HG03060 (cell line): ENCODE measurements around the gene PRG3.

Experiments
- ATAC-seq: cut with Tn5 transposase; IDR thresholded peaks from one replicate; pipeline ENCODE4 v1.9.1; 2021; ENCODE audit warnings: low read depth, moderate number of reproducible peaks; ENCODE audit not compliant: unreplicated experiment

Gene PRG3

GRCh38 chr11:57380975-57381374 is at the start of gene PRG3:
PRG3 (minus strand) TSS chr11:57381150; CDS start chr11:57380708, 442 bp downstream.
- ATAC-seq = no peak

DNA sequence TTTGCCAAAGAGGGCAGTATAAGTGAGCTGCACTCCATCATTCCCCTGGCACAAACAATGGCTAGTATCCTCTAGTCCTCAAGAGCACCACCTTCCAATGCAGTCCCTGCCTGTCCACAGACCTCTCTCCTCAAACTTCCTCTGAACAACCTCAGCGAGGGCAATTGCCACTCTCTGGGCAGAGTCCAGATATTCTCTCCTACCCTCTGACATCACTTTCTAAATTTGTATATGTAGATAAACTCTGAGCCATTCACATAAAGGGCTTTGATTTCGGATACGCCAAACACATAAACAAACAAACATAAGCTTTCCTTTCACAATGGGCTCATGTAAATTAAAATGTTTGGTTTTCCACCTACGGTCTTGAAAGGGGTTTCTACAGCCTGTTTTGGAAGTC is 49.0 kb upstream of the PRG3 start:
- no peak for ATAC-seq

GRCh38 chr11:57428643-57429042 is 47.7 kb upstream of the PRG3 start:
- ATAC-seq = no peak

- ATAC-seq = no peak
These were observed 46.8 kb upstream of the PRG3 start for GRCh38 chr11:57427727-57428082.

DNA sequence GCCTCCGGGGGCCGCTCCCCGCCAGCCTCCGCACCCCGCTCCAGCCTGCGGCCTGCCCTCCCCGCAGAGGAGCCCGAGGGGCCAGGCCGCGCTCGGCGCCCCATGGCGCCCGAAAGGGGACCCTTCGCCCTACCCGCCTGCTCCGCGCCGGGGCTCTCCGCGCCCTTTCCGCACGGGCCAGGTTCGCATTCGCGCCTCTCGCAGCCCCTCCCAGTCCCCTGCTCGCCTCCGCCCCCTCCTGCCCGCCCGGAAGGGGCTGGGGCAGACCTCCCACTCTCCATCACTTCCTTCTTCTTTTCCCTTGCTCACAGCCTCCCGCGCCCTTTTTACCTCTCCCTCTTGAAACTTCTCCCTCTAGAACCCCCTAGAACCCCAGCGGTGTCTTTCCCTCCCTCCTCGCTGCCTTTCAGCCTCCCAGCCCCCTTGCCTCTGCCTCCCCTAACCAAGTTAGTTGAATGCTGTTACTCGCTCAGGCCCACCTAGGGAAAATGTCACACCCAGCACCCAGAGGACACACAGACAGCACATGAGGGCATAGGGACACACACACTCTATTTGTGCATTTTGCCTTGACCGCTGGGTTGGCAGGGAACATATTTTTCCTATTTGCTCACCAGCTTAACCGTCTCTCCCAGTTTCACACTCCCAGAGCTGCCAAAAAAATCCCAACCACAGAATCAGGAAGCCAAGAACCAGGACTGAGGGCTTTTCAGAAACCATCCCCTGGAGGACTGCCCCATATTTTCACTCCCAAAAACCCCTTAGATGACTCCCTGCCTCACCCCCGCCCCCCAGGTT is 46.2 kb upstream of the PRG3 start, which contains the start of gene SLC43A3:
SLC43A3 (minus strand) TSS at position 193 of the 798 bp plus-strand sequence. CDS start 949 bp downstream, outside the sequence.
- peak; percentile 20 for ATAC-seq

DNA sequence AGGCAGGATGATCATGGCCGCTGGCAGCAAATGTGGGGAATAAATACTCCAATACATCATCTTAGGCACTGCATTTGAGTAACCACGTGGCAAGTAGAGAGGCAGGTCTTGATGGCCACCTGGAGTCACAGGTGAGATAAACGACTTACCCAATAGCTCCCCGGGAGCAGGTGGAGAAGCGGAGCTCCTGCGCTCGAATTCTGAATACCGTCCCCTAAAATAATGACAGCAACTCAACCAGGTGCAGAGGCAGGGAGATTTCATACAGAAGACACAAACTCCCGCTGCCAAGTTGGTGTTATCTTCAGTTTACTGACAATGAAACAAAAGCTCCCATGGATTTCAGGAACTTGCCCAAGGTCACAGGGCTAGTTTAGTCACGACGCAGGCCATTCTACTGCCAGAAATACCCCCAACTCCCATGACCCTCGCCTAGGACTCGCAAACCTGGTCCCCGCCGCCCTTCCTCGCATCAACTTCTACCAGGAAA is 45.5 kb upstream of the PRG3 start:
- ATAC-seq = no peak

DNA sequence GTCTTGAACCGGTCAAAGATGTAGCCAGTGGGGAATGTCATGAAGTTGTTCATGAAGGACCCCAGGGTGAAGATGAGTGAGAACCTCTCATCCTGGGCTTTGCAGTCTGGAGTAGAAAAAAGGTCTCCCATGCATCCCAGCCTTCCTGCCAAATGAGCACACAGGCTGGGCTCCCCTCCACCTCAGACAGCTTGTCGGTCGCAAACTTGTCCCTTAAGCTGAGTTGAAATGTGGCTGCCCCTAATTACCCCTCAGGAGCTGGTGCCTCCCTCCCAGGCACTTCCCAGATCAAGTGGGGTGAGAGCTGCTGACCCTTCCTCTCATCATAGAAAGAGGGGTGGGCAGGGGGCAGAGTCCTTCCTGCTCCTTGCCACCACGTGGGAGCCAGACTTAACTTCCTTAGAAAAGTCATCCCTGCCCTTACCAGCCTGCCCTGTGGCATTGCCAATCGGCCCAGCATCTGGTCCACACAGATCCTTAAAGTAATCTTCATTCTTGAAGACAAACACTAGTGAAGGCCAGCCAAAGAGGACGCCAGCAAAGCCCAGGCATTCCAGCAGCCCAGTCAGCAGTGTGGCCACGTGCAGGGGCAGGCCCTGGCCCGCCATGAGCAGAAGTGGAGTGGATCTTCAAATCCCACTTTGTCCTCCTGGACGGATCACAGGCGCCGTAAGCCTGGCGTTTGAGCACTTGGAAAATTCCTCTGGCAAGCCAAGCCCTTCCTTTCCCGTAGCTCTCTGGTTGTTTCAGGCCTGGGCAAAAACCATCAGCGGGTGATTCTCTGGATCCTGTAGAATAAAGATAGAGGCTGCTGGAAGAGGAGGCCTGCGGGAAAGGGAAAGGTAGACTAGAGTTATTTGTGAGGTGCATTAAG is 44.9 kb upstream of the PRG3 start:
- ATAC-seq = no peak

- peak; percentile 97 for ATAC-seq
These were observed 44.0 kb upstream of the PRG3 start for GRCh38 chr11:57424792-57425564.

GRCh38 chr11:57424137-57424791 is 43.3 kb upstream of the PRG3 start:
- no peak for ATAC-seq

DNA sequence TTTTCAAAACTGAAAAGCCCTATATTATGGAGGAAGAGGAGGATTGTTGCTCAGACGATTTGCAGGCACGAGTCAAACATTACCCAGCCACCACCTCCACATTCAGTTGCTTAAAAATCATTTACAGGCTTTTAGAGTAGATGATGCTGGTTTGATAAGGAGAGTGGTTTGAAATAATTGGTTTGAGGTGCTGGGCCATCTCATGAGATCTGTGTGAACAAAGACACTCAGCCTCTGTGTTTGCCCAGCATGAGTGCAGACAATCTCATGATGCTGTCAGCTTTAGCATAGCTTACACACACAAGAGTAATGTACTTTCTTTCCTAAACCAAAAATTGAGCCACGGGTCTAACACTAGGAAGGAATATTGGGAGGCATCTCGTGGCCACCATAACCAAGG is 41.7 kb upstream of the PRG3 start:
- no peak for ATAC-seq

DNA sequence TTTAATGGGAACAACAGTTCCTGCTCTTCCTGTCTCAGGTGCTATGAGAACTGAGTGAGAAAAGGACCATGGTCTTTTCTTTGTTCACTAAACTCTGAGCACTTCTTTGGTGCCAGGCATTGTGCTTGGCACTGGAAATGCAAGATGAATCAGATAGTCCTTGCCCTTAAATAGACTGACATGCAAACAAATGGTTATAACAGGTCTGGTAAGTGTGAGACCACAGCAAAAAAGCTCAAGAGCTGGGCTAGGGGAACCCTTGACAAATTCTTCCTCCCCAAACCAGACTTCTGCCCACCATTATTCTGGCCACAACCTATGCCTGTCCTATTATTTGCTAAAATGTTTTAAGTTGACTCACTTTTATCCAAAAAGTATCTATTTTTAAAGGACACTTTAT is 40.9 kb upstream of the PRG3 start:
- no peak for ATAC-seq

- no peak for ATAC-seq
These were observed 40.1 kb upstream of the PRG3 start for GRCh38 chr11:57421066-57421465.

DNA sequence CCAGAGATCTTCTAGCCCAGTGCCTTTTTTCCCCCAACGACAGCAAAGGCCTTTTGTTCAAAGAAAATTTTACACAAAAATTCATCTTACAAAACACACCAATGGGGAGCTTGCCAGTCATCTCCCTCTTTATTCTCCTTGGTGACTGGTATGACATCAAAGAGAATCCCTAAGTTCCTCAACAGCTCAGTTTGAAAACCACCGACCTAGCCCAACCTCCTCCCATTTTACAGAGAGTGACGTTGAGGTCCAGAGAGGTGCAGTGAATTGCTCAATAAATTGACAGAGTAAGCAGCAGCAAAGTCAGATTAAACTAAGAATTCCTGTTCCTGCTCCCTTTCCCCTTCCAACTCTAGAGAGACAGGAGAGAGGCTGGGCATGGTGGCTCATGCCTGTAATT is 38.2 kb upstream of the PRG3 start:
- no peak for ATAC-seq

- no peak for ATAC-seq
These were observed 37.2 kb upstream of the PRG3 start for GRCh38 chr11:57418131-57418530.

DNA sequence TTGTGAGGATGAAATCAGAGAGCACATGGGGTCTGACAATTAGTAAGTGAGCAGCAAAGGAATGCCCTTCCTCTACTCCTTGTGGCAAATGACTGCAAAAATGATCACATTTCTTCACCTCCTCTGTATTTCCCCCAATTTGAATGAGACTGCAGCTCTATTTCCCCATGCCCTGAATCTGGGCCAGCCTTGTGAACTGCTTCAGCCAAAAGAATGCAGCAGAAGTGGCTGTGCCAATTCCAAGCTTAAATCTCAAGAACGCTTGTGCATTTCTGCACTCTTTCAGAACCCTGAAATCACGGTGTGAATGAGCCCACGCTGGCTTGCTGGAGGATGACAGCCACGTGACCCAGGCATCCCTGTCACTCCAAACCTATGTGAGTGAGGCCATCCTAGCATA is 36.1 kb upstream of the PRG3 start:
- no peak for ATAC-seq

DNA sequence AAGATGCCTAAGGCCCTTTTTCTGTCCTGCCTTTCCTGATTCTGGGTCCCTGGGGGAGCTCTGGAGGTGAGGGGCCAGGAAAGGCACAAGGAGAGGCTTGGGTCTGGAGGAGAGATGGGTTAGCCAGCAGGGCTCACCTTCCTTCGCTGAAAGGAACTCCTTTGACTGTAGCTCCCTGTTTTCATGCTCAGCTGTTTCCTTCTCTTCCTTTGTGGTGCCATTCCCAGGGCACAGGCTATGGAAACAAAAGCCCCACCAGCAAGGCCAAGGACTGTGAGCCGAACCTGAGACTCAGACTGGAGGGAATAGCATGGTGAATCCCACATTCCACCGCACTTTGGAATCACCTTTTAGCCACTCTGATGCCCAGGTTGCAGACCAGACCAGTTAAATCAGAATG is 35.5 kb upstream of the PRG3 start:
- ATAC-seq = no peak

GRCh38 chr11:57414612-57415212 is 33.8 kb upstream of the PRG3 start:
- no peak for ATAC-seq

DNA sequence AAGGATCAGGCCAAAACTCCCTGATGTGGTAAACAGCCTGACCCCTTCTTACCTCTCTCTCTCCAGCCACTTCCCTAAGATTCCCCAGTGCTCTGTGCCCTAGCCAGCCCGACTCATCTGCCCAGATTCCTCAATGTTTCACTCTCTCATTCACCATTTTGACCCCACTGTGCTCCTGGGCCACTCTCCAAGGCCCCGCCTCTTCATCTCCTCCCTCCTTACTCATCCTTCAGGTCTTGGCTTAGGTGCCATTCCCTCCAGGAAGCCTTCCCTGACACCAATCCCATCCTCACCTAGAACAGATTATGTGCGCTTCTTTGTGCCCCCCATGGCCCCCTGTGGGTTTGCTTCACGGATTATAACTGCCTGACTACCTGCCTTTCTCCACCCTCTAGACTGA is 32.7 kb upstream of the PRG3 start:
- ATAC-seq = no peak

GRCh38 chr11:57410287-57410686 is 29.3 kb upstream of the PRG3 start:
- ATAC-seq = no peak
